OCI-LY7 (cell line): Measurements from ENCODE around the gene PUS7. TPM values are rescaled to one million over a fixed set of nuclear protein-coding genes. Genes with fewer than 3 reads are reported as not detected.
"Not testable (repeated sequence)": the region's sequence is repeated elsewhere in the genome, so short reads cannot be mapped to it uniquely, and the experiment has no call there.

Source experiments
- BruUV-seq: library from RNA; stranded (reverse); fragments of 400-500 nt; replicated peaks from 2 replicates; lab custom pipeline; 2021; lab: Mats Ljungman, UMichigan
- CTCF ChIA-PET: fragments of 300-600 bp; sonication (Branson Sonifier 250); formaldehyde crosslinking; loops from one replicate; lab custom pipeline; 2022; ENCODE audit warnings: antibody characterized with exemption; ENCODE audit not compliant: unreplicated experiment; lab: Charles Lee
- POLR2A ChIA-PET: fragments of 300-600 bp; sonication (Branson Sonifier 250); formaldehyde crosslinking; loops from one replicate; lab custom pipeline; 2022; ENCODE audit warnings: antibody characterized with exemption; lab: Charles Lee
- DNase-seq: peaks from one replicate; pipeline ENCODE4 v3.0.0-alpha.2; 2015; ENCODE audit warnings: low spot score
- H2AFZ ChIP-seq: fragments of 200-600 bp; sonication (generic), shearing (Covaris generic); 2 replicates; pipeline ENCODE4 v1.6.1; 2014; ENCODE audit warnings: mild to moderate bottlenecking, antibody characterized with exemption, low read length, moderate library complexity
- H3K27ac ChIP-seq: fragments of 200-600 bp; sonication (generic); 2 replicates; pipeline ENCODE4 v1.5.1; 2014; ENCODE audit warnings: mixed run types, low read depth, mild to moderate bottlenecking, moderate library complexity, low read length, inconsistent platforms; ENCODE audit not compliant: poor library complexity, severe bottlenecking
- H3K36me3 ChIP-seq: fragments of 200-600 bp; sonication (generic); 2 replicates; pipeline ENCODE4 v1.6.1; 2014; ENCODE audit warnings: mild to moderate bottlenecking, antibody characterized with exemption, low read length, moderate library complexity, mixed read lengths; ENCODE audit not compliant: insufficient read depth
- H3K4me1 ChIP-seq: fragments of 200-600 bp; sonication (generic); 2 replicates; pipeline ENCODE4 v1.5.1; 2014; ENCODE audit warnings: mild to moderate bottlenecking, low read length; ENCODE audit not compliant: insufficient read depth, poor library complexity, severe bottlenecking
- H3K4me2 ChIP-seq: fragments of 200-600 bp; sonication (generic); 2 replicates; pipeline ENCODE4 v1.6.1; 2014; ENCODE audit warnings: mild to moderate bottlenecking, low read length
- H3K4me3 ChIP-seq: fragments of 200-600 bp; sonication (generic); 2 replicates; pipeline ENCODE4 v1.5.1; 2014; ENCODE audit warnings: mild to moderate bottlenecking, low read depth, low read length; ENCODE audit not compliant: poor library complexity, severe bottlenecking
- H3K79me2 ChIP-seq: fragments of 200-600 bp; sonication (generic); 2 replicates; pipeline ENCODE4 v1.6.1; 2016; ENCODE audit warnings: low read depth, mild to moderate bottlenecking, low read length, moderate library complexity, mixed read lengths; ENCODE audit not compliant: insufficient read depth
- H3K9me2 ChIP-seq: fragments of 200-600 bp; sonication (generic); 2 replicates; pipeline ENCODE4 v1.6.1; 2016; ENCODE audit warnings: mild to moderate bottlenecking, low read length, mixed read lengths; ENCODE audit not compliant: insufficient read depth
- H3K9me3 ChIP-seq: fragments of 200-600 bp; sonication (generic); 2 replicates; pipeline ENCODE4 v1.6.1; 2014; ENCODE audit warnings: mild to moderate bottlenecking, mixed run types, low read length, mixed read lengths
- H4K20me1 ChIP-seq: fragments of 200-600 bp; sonication (generic); 2 replicates; pipeline ENCODE4 v1.6.1; 2014; ENCODE audit warnings: mild to moderate bottlenecking, antibody characterized with exemption, low read length, moderate library complexity, mixed read lengths; ENCODE audit not compliant: insufficient read depth
- CTCF ChIP-seq: fragments of 200-600 bp; sonication (generic); conservative IDR thresholded peaks from 2 replicates; pipeline ENCODE4 v1.5.1; 2014; ENCODE audit warnings: mild to moderate bottlenecking, antibody characterized with exemption, low read length, moderate library complexity, mixed read lengths
- EZH2phosphoT487 ChIP-seq: fragments of 200-600 bp; sonication (generic); IDR thresholded peaks from 2 replicates; pipeline ENCODE4 v1.6.1; 2018; ENCODE audit warnings: low read depth, borderline replicate concordance, mild to moderate bottlenecking, mixed run types, antibody characterized with exemption, low read length, moderate library complexity, mixed read lengths
- intact Hi-C: fragments of 100-400 bp; cut with micrococcal nuclease; formaldehyde crosslinking; loops from one replicate; pipeline ENCODE4 v1.10.0; 2022; ENCODE audit not compliant: unreplicated experiment
- total RNA-seq, 2 experiments: library from RNA; depleted of rRNA in 1 of 2; stranded (reverse); fragments of >200 nt in 1 of 2; shearing (Covaris generic) in 1 of 2; gene quantifications; 2 replicates each; pipeline ENCODE4 v1.2.3, GENCODE V29; 2014 to 2022

Gene PUS7
- total RNA-seq, 2 experiments from 2014 or later, result 13.7 to 19.2 TPM

- TF ChIP-seq CTCF (no peak), EZH2phosphoT487 (no peak)
- intact Hi-C loops, result loop anchor here (10.0 kb wide), 1 partner anchor 279 kb away; no protein-coding TSS in a partner anchor
- Histone ChIP-seq H4K20me1 (no peaks in the 10 kb centered on the region), H3K4me3 (no peak overlapping the region), H3K9me2 (no peaks in the 10 kb centered on the region), H3K36me3 (no peaks in the 10 kb centered on the region), H3K9me3 (no peaks in the 10 kb centered on the region), H3K27ac (no peak overlapping the region), H2AFZ (no peak overlapping the region), H3K79me2 (no peaks in the 10 kb centered on the region), H3K4me1 (no peaks in the 10 kb centered on the region), H3K4me2 (no peak overlapping the region)
- CTCF ChIA-PET, result no interaction called here
- POLR2A ChIA-PET, result no interaction called here
- no TSS peak for BruUV-seq
- DNase-seq, result no peak
These were observed 98.1 kb downstream of the PUS7 start for GRCh38 chr7:105423987-105424386.

- intact Hi-C loops, result no loop called here
- no peak overlapping the region for H2AFZ ChIP-seq
- TF ChIP-seq CTCF (no peak), EZH2phosphoT487 (no peak)
- H3K4me1 ChIP-seq, result no peaks in the 10 kb centered on the region
- H3K4me3 ChIP-seq, result no peak overlapping the region
- H3K9me3 ChIP-seq, result no peaks in the 10 kb centered on the region
- BruUV-seq, result no TSS peak
- H3K27ac ChIP-seq, result no peak overlapping the region
- no peak for DNase-seq
- H3K9me2 ChIP-seq, result no peaks in the 10 kb centered on the region
- no peaks in the 10 kb centered on the region for H3K79me2 ChIP-seq
- no peak overlapping the region for H3K4me2 ChIP-seq
- H4K20me1 ChIP-seq, result no peaks in the 10 kb centered on the region
- no peaks in the 10 kb centered on the region for H3K36me3 ChIP-seq
- CTCF ChIA-PET, result no interaction called here
- POLR2A ChIA-PET, result no interaction called here
These were observed 108.1 kb downstream of the PUS7 start for GRCh38 chr7:105413887-105414437.

- H3K79me2 ChIP-seq, H3K9me2 ChIP-seq, H3K4me1 ChIP-seq, intact Hi-C loops, DNase-seq, H3K4me3 ChIP-seq, BruUV-seq, POLR2A ChIA-PET, H3K36me3 ChIP-seq, H4K20me1 ChIP-seq, H2AFZ ChIP-seq, H3K4me2 ChIP-seq, CTCF ChIA-PET, H3K27ac ChIP-seq, H3K9me3 ChIP-seq: not testable (repeated sequence)
These were observed 111.3 kb downstream of the PUS7 start for GRCh38 chr7:105410774-105411173.

GRCh38 chr7:105409775-105410174, 112.3 kb downstream of the PUS7 start:
- CTCF ChIA-PET, result interaction anchor here (1.1 kb wide), 1 partner anchor 11 kb away, joined by 3 read pairs; no protein-coding TSS in a partner anchor
- H3K79me2 ChIP-seq, H3K4me3 ChIP-seq, H3K9me2 ChIP-seq, H3K27ac ChIP-seq, BruUV-seq, H3K9me3 ChIP-seq, H3K36me3 ChIP-seq, DNase-seq, H4K20me1 ChIP-seq, H3K4me2 ChIP-seq, H2AFZ ChIP-seq, intact Hi-C loops, H3K4me1 ChIP-seq, POLR2A ChIA-PET: not testable (repeated sequence)
